Measurements from ENCODE around the gene RBFOX2.
"Not testable (repeated sequence)": the region's sequence is repeated elsewhere in the genome, so short reads cannot be mapped to it uniquely, and the experiment has no call there.

RBFOX2 gene

DNA sequence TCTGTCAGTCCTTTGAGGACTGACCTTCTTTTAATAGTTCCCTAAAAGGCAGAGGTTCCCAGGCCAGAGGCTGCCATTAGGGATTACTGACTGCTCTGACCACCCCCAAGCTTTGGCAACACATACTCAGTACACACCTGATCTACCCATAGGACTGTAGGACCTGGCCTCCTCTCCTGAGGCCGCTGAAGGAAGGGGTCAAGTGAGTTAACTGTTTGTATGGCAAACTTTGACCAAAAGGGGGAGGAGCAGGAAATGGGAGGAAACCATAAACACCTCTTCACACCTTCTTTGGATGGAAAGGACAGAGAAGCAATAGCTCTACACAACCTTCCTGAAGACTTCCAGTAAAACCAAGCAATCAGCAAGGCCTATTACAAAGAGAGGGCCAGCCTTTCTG, 207.0 kb downstream of the RBFOX2 start:
- no peak for DNase-seq (ENCODE audit: low read depth)
- no peak for TF ChIP-seq CTCF (conservative IDR thresholded peaks at IDR 0.05; ENCODE audit: low read depth, low read length)
- no peak overlapping the region for H3K4me3 ChIP-seq (ENCODE audit: low read length)

DNA sequence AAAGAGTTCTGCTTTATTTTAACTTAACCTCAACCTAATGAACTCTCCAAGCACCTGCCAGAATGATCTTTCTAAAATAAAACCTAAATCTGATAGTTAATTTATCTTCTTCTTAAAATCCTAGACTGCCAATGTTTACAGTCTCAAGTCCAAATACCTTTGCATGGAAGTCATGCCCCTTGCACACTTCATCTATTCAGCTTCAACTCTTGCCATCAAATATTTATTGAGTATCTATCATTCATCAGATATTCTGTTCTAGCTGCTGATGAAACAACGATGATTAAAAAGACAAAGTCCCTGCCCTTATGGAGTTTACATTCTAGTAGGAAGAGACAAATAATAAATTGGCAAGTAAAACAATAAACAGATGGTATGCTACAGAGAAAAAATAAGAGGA, 209.2 kb downstream of the RBFOX2 start:
- no peak overlapping the region for H3K4me3 ChIP-seq (ENCODE audit: low read length)
- no peak for DNase-seq (ENCODE audit: low read depth)
- TF ChIP-seq CTCF (conservative IDR thresholded peaks at IDR 0.05; ENCODE audit: low read depth, low read length), result no peak

- TF ChIP-seq CTCF (conservative IDR thresholded peaks at IDR 0.05; ENCODE audit: low read depth, low read length), result no peak
- H3K4me3 ChIP-seq (ENCODE audit: low read length), result no peak overlapping the region
- DNase-seq (ENCODE audit: low read depth), result no peak
Observed at GRCh38 chr22:35818897-35819296, 209.7 kb downstream of the RBFOX2 start.

DNA sequence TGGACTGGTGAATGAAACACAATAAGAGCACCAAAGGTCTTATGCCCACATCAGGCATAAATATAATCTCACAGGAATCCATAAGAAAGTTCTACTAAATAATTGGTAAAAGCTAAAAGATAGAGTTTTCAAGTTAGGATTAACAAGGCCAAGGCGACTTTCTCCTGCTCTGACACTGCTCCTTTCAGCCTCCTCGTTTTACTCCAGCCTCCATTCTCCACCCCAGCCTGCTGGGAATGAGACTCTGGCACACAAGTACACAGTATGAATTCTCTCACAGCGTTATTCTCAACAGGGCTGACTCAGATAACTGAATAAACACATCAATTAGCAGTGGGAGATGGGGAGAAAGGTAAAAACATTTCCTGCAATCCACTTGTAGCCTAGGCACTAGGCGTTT, 216.0 kb downstream of the RBFOX2 start:
- DNase-seq (ENCODE audit: low read depth), result no peak
- no peak for TF ChIP-seq CTCF (conservative IDR thresholded peaks at IDR 0.05; ENCODE audit: low read depth, low read length)
- H3K4me3 ChIP-seq (ENCODE audit: low read length), result no peak overlapping the region

GRCh38 chr22:35811670-35812069, 217.0 kb downstream of the RBFOX2 start:
- no peak for DNase-seq (ENCODE audit: low read depth)
- H3K4me3 ChIP-seq (ENCODE audit: low read length), result no peak overlapping the region
- TF ChIP-seq CTCF (conservative IDR thresholded peaks at IDR 0.05; ENCODE audit: low read depth, low read length), result no peak

- H3K4me3 ChIP-seq (ENCODE audit: low read length), result no peak overlapping the region
- DNase-seq (ENCODE audit: low read depth), result no peak
- TF ChIP-seq CTCF (conservative IDR thresholded peaks at IDR 0.05; ENCODE audit: low read depth, low read length), result no peak
Observed at GRCh38 chr22:35809816-35810215, 218.8 kb downstream of the RBFOX2 start.

GRCh38 chr22:35808377-35808776, 220.2 kb downstream of the RBFOX2 start:
- no peak overlapping the region for H3K4me3 ChIP-seq (ENCODE audit: low read length)
- no peak for TF ChIP-seq CTCF (conservative IDR thresholded peaks at IDR 0.05; ENCODE audit: low read depth, low read length)
- DNase-seq (ENCODE audit: low read depth), result no peak

DNA sequence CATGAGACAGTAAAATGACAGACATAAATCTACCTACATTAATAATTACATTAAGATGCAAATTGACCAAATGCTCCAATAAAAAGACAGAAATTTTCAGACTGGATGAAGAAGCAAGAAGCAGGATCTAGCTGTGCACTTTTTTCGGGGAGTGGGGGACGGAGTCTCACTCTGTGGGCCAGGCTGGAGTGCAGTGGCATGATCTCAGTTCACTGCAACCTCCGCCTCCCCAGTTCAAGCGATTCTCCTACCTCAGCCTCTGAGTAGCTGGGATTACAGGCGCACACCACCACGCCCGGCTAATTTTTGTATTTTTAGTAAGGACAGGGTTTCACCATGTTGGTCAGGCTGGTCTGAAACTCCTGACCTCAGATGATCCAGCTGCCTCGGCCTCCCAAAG, 222.0 kb downstream of the RBFOX2 start:
- DNase-seq (ENCODE audit: low read depth); H3K4me3 ChIP-seq (ENCODE audit: low read length): not testable (repeated sequence)

Measured in retinal pigment epithelial cell (primary cell).